Putamen (tissue), 1 donor: ENCODE data around the gene ECSCR.
"Not testable (repeated sequence)": the region's sequence is repeated elsewhere in the genome, so short reads cannot be mapped to it uniquely, and the experiment has no call there.

Experiments used
- DNase-seq: peaks from one replicate; pipeline ENCODE4 v3.0.0-alpha.2; 2016; ENCODE audit warnings: low spot score

ECSCR gene

DNA sequence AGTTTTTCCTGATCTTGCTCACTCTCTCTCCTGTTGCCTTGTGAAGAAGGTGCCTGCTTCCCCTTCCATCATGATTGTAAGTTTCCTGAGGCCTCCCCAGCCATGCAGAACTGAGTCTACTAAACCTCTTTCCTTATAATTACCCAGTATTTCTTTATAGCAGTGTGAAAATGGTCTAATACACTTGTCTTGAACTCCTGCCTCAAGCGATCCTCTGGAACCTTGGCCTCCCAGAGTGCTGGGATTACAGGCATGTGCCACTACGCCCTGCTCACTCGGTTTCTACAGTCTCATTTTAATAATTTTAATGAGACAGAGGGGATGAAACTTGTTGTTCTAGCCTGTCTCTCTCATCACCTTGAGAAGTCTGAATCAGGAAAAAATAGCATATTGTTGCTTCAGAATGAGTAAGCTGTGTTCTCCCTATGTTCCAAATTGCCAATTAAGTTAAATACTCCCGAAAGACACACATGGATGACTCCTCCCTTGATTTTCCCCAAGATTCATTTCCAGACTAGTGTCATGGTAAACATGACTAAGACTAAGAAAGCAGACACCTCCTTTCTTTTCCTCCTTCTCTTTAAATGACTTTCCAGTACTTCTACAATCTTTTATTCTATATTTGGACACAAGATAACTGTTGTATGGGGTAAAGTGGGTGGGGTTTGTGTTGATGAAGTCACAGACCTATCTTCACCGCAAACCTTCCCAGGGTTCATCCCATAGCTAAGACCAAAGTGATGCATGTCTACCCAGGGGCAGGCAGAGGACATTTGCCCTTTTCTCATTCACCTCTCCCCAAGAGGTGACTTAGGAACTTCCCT lies 15.4 kb downstream of the ECSCR start:
- DNase-seq, result no peak

DNA sequence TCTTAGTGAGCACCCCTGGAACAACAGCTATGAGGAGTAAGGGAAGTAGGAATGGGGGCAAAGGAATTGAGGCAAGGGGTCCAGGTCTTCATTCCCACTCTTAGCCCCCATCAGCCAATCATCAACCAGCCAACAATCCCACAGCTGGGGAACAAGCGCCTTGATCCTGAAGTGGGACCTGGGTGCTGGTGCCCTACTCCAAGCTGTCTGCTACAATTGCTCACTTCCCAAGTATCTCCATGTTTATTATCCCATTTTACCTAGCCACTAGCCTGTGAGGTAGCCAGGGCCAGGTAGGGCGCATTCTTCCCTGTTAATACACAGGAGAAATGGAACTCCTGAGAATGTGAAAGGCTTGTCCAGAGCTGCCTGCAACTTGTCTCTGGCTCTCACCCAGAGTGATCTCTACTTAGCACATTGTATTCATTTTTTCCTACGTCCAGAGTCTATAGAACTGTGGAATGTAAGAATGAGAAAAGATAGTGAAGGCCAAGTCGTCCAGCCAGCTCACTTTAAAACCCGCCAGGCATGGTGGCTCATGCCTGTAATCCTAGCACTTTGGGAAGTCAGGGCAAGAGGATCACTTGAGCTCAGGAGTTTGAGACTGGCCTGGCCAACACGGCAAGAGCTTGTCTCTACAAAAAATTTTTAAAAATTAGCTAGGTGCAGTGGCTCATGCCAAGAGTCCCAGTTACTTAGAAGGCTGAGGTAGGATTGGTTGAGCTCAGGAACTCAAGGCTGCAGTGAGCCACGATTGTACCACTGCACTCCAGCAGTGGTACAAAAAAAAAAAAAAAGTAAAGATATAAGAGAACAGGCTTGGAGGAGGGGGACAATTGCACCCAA lies 17.0 kb downstream of the ECSCR start:
- no peak for DNase-seq

DNA sequence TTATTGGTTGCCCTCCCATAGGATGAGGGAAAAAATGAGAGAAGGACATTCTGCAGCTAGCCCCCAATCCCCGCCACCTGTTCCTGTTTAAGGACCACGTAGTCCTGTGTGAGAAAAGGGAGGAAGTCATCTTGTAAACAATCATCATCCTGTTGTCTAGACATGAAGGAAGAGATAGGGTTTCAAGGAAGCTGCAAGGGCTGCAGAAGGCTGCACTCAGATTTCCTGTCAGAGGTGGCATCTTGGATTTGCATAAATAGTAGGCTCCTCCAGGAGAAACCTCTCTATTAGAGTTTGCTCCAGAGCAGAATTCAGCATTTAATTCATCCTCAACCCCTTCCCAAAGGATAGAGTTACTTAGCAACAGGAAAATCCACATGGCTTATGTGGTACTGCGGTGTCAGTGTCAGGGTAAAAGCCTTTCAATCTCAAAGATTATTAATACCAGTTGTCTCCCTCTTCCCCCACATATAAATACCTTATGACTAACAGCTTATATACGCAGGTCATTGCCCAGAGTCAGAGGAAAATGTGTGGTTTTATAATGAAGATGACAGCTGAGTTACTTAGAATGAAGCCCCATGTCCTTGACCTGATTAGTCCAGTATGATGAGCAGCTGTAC lies 18.6 kb downstream of the ECSCR start:
- DNase-seq, result no peak

DNA sequence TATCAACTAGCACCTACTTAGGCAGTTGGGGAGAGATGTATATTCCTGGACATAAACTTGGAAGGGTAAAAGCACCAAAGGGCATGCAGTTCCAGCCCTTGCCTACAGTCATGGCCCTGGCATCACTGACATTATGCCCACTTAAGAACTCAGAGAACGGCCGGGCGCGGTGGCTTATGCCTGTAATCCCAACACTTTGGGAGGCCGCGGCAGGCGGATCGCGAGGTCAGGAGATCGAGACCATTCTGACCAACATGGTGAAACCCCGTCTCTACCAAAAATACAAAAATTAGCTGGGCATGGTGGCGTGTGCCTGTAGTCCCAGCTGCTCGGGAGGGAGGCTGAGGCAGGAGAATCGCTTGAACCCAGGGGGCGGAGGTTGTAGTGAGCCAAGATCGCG lies 22.1 kb downstream of the ECSCR start:
- not testable (repeated sequence) for DNase-seq

DNA sequence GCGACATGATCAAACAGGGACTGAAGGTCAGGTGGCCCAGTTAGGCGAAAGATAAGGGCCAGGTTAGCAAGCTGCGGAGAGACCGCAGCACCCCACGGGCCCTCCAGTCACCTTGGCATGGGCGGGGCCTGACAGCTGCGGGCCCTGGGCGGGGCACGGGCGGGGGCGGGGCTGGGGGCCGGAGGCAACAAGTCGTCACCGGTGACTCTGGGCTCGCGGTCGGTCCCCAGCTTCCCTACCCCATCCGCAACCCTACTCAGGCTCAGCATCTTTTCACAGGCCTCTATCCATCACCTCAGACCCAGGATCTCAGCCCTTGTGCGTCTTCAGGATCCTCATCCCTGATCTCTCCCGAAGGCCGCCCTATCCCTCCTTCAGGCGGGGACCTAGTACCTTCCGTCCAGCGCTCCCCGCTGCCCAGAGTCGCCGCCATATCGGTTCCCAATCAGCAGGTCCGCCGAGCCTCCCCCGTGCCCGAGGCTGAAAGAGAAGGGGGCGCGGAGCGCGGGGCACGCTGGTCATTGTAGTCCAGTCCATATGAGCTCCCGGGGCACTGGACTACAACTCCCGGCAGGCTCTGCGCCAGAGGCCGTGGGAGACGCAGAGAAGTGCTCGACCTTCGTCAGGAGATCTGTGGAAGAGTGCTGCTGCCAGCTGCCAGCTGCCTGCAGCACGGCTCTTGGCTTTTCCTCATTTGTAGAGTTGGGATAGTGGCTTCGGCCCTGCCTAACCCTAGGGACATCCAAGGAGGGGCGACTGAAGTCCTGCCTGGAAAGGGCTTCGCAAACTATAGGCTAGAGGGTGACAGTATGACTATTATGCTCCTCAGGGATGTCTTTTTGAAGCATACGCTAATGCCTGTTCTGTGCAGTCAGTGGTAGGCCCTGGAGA lies 23.3 kb downstream of the ECSCR start, which contains the start of gene DNAJC18:
TSS of gene DNAJC18 (minus strand) at position 513 of the 891 bp plus-strand sequence. CDS start at position 433, 80 bp downstream.
- peak; percentile 95 for DNase-seq

DNA sequence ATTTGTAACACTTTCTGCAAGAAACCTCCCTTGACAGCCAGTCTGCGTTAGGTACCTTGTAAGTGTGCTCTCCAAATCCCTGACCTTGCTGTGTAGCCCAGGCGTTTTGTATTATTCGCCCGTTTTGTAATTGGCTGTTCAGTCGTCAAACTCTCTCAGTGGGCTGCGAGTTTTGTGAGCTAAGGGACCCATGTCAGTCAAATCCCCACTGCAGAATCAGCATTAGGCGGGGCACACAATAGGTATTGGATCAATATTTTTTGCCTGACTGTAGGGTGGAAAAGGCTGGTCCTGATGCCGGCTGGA lies 23.9 kb downstream of the ECSCR start:
- DNase-seq, result no peak

DNA sequence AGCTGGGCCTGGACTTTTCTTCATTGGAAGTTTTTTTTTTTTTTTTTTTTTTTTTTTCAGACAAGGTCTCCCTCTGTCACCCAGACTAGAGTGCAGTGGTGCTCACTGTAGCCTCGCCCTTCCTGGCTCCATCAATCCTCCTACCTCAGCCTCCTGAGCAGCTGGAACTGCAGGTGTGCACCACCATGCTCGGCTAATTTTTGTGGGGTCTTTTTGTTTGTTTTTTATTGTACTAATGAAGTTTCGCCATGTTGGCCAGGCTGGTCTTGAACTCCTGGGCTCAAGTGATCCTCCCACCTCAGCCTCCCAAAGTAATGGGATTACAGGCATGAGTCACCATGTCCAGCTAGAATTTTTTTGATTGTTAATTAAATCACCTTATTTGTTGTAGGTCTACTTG lies 26.9 kb downstream of the ECSCR start:
- DNase-seq, result no peak

- no peak for DNase-seq
Observed at GRCh38 chr5:139431706-139432105, 30.8 kb downstream of the ECSCR start.

GRCh38 chr5:139430015-139430414 lies 32.5 kb downstream of the ECSCR start:
- DNase-seq, result no peak

GRCh38 chr5:139426203-139426885 lies 36.2 kb downstream of the ECSCR start:
- no peak for DNase-seq

DNA sequence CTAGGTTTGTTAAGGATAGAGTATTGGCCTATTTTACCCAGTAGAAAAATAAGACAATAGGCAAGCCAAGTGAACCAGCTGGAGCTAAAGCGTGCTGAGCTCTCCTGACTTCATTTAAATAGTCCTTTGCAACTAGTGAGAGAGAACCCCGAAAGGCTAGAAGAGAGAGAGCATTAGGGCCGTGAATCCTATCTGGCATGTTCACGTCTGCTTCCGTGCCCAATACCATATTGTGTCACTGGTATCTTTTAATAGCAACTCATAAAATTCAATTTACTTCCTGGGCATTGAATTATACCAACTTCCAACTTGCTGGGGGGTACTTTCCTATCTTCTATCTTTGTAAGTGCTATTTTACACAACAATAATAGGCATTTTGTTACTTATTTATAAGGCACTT lies 37.0 kb downstream of the ECSCR start:
- DNase-seq, result no peak

DNA sequence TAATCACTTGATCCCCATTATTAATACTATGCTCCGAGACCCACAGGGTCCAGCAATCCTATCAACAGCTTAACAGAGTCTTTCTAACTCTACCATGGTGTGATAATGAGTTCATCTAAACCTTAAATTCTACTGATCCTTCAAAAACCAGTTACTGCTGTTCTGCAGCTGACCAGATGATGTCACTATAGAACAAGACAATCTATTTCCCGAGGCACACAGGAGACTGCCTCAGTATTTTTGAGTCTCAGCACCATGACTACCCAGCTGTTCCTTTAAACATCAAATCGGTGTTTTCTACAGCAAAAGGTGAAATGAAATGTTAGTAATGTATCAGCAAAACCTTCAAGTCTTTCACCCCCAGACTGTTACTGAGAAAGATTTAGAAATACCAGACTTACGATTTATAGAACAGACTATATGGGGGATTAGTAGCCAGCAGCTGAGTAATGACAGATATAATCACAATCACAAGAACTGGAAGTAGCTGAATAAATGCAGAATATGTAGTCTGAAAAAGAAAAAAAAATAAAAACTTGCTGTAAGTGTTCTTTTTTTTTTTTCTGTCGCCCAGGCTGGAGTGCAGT lies 40.1 kb downstream of the ECSCR start:
- DNase-seq, result peak; percentile 69

GRCh38 chr5:139419226-139420192 lies 43.0 kb downstream of the ECSCR start:
- no peak for DNase-seq

- DNase-seq, result no peak
Observed at GRCh38 chr5:139418793-139419192, 43.8 kb downstream of the ECSCR start.

DNA sequence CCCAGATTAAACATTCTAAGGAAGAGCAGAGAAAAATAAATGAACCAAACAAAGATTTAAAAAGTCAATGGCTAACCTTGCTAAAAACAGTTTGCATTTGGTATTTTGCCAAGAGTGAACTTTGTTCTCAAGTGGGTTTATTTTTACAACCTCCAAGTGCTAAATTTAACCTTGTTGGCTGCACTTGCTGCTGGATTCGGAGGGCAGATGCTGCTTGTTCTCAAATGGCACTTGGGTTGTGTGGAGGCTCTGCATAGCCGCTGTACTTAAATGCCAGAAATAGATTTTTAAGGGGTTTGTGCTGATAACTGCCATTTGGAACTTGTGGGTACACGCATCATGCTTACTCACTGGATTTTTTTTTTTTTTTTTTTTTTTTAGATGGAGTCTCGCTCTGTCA lies 45.3 kb downstream of the ECSCR start:
- peak; percentile 74 for DNase-seq

DNA sequence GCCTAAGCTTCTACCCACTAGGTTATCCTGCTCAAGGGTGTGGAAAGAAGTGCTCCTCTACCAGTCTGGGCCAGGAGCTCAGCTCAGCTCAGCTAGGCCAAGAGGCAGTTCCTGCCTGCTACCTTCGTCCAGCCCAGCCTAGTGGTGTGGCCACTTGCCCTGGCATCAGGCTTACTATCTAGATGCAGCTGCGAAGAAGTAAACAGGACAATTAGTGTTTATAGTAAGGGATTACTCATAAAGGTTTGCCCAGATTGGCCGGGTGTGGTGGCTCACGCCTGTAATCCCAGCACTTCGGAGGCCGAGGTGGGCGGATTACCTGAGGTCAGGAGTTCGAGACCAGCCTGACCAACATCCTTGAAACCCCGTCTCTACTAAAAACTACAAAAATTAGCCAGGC lies 45.9 kb downstream of the ECSCR start:
- no peak for DNase-seq

GRCh38 chr5:139415869-139416268 lies 46.7 kb downstream of the ECSCR start:
- DNase-seq, result no peak

DNA sequence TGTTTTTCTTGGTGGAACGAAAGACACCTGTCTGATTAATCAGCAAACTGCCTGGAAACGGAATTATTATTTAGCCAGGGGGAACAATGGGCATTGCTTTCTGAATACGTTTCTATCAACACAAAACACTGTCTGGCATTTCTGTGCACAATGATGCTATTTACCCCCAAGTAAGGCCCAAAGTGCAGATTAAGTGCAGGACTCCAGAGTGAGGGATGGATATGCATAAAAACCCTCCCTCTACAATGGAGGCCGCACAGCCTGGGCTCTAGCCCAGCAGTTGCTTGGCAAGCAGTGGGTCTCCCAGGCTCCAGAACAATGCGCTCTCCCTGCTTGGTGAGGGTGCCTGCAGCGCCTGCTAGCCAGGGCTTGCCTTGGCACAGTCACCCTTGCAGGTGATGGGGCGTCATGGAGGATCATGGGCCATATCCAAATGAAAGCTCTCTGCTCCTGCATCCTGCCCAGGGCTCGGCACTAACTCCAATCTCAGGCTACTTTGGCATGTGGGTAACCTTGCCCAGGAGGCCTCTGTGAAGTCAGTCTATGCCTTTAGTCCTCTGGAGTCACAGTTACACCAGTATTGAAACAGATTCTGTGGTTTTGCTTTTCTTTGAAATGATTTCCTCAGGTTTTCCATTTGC lies 47.2 kb downstream of the ECSCR start:
- DNase-seq, result peak; percentile 90

DNA sequence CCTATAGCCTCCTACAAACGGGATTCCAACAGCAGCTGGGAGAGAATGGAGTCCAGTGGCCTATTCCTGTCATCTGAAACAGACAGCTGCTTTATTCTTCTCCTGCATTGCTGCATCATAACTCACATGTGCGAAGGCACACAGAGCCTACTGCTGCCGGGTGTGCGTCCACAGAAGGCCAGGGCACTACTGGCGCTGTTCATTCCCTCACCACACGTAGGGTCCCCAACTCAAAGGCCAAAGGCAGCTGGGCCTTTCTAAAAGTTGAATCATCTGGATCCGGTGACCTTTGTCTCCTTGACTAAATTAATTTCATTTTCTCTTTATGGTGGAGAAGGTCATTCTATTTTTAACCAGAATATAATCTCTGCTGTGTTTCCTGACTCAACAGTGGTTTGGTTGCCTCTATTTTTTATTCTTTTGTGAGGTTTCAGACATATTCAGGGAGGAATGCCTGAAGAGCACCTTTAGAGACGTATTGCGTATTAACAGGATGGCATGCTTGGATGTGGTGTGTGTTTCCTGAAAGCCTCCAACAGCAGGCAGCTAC lies 47.9 kb downstream of the ECSCR start:
- peak; percentile 60 for DNase-seq
